IPS-20b (cell line): ENCODE results near the gene EEF1AKMT4.

Source experiments
- H3K27ac ChIP-seq: one replicate; pipeline ENCODE4 v1.5.1; 2013; ENCODE audit warnings: low read length
- H3K27me3 ChIP-seq: 2 replicates; pipeline ENCODE4 v1.6.1; 2013; ENCODE audit warnings: mild to moderate bottlenecking, low read length, inconsistent platforms; ENCODE audit not compliant: insufficient read depth
- H3K36me3 ChIP-seq: 2 replicates; pipeline ENCODE4 v1.6.1; 2013; ENCODE audit warnings: low read depth, mild to moderate bottlenecking, inconsistent platforms, low read length, moderate library complexity; ENCODE audit not compliant: insufficient read depth
- H3K4me1 ChIP-seq: 2 replicates; pipeline ENCODE4 v1.6.1; 2013; ENCODE audit warnings: mild to moderate bottlenecking, control low read depth, inconsistent platforms, low read length, moderate library complexity; ENCODE audit not compliant: insufficient read depth
- H3K4me3 ChIP-seq: 2 replicates; pipeline ENCODE4 v1.5.1; 2013; ENCODE audit warnings: mild to moderate bottlenecking, low read length, inconsistent platforms
- H3K9ac ChIP-seq: 2 replicates; pipeline ENCODE4 v1.6.1; 2013; ENCODE audit warnings: low read depth, mild to moderate bottlenecking, inconsistent platforms, low read length, moderate library complexity
- H3K9me3 ChIP-seq: 2 replicates; pipeline ENCODE4 v1.6.1; 2013; ENCODE audit warnings: mild to moderate bottlenecking, low read depth, low read length, inconsistent platforms; ENCODE audit not compliant: insufficient read depth

EEF1AKMT4 gene

GRCh38 chr3:184250167-184250828 is 826 bp downstream of the EEF1AKMT4 start:
- H3K9me3 ChIP-seq = no peaks in the 10 kb centered on the region
- peak overlapping the region; percentile 99 for H3K4me3 ChIP-seq
- no peak overlapping the region for H3K27ac ChIP-seq
- no peaks in the 10 kb centered on the region for H3K4me1 ChIP-seq
- H3K9ac ChIP-seq = peak overlapping the region; percentile 91; the same call in 1 of the 2 replicates
- H3K27me3 ChIP-seq = no peaks in the 10 kb centered on the region
- H3K36me3 ChIP-seq = peaks cover 4% of the 10 kb centered on the region

DNA sequence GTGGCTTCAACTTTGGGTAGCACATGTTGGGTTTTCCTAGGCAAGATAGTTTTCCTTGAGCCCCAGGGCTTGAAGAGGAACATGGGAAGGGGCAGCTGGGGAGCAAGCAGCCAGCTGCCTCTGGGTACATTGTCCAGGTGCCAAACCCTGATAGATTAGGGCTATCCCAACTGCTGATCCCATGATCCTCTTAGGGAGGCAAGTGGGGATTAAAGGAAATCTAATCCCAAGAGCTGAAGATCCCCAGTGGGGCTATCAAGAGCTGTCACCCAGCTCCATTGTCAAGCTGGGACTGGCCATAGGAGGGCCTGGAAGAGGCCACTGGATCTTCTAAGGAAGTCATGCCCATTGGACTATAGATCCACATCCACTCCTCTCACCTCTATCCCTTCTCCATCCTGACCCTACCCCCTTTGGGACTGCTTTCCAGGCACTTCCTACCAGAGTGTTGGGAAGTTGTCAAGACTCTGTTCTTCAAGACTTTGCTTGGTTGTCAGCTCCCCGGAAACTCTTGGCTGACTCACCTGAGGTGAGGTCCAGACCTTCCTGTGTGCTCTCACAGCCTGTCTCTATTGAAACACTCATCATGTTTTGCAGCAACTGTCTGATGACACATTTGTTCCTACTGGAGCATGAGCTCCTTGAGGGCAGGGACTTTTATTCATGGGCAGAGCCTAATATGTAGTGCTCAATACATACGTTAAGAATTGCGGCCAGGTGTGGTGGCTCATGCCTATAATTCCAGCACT is 6.0 kb downstream of the EEF1AKMT4 start:
- Histone ChIP-seq H3K4me3 (no peak overlapping the region), H3K9me3 (no peaks in the 10 kb centered on the region), H3K9ac (no peak overlapping the region), H3K27ac (no peak overlapping the region), H3K4me1 (no peaks in the 10 kb centered on the region), H3K27me3 (peaks cover 31% of the 10 kb centered on the region), H3K36me3 (no peaks in the 10 kb centered on the region)

- no peak overlapping the region for H3K27ac ChIP-seq
- no peaks in the 10 kb centered on the region; the same call in 1 of the 2 replicates for H3K4me1 ChIP-seq
- no peak overlapping the region for H3K9ac ChIP-seq
- H3K4me3 ChIP-seq = no peak overlapping the region
- H3K9me3 ChIP-seq = no peaks in the 10 kb centered on the region
- H3K27me3 ChIP-seq = peaks cover 46% of the 10 kb centered on the region
- no peaks in the 10 kb centered on the region for H3K36me3 ChIP-seq
Observed at GRCh38 chr3:184257083-184257915, 7.8 kb downstream of the EEF1AKMT4 start.

GRCh38 chr3:184258926-184259325 is 9.5 kb downstream of the EEF1AKMT4 start:
- no peak overlapping the region for H3K27ac ChIP-seq
- no peak overlapping the region for H3K9ac ChIP-seq
- H3K27me3 ChIP-seq = peaks cover 61% of the 10 kb centered on the region

GRCh38 chr3:184259396-184259877 is 10.0 kb downstream of the EEF1AKMT4 start:
- no peak overlapping the region for H3K27ac ChIP-seq
- no peaks in the 10 kb centered on the region for H3K36me3 ChIP-seq
- no peak overlapping the region for H3K9ac ChIP-seq
- H3K9me3 ChIP-seq = no peaks in the 10 kb centered on the region
- H3K27me3 ChIP-seq = peaks cover 63% of the 10 kb centered on the region
- peak overlapping the region; percentile 45; the same call in 1 of the 2 replicates for H3K4me3 ChIP-seq
- H3K4me1 ChIP-seq = no peaks in the 10 kb centered on the region; the same call in 1 of the 2 replicates

More at GRCh38 chr3:184258926-184259325, 9.5 kb downstream of the EEF1AKMT4 start:
- no peak overlapping the region for H3K4me3 ChIP-seq
- H3K9me3 ChIP-seq = no peaks in the 10 kb centered on the region
- no peaks in the 10 kb centered on the region for H3K36me3 ChIP-seq
- no peaks in the 10 kb centered on the region; the same call in 1 of the 2 replicates for H3K4me1 ChIP-seq

- peaks cover 70% of the 10 kb centered on the region for H3K27me3 ChIP-seq
- H3K36me3 ChIP-seq = no peaks in the 10 kb centered on the region
- H3K4me1 ChIP-seq = no peaks in the 10 kb centered on the region; the same call in 1 of the 2 replicates
- no peaks in the 10 kb centered on the region for H3K9me3 ChIP-seq
- no peak overlapping the region for H3K27ac ChIP-seq
- peak overlapping the region; percentile 64 for H3K4me3 ChIP-seq
- H3K9ac ChIP-seq = no peak overlapping the region; the same call in 1 of the 2 replicates
Observed at GRCh38 chr3:184259878-184260723, 10.6 kb downstream of the EEF1AKMT4 start.

DNA sequence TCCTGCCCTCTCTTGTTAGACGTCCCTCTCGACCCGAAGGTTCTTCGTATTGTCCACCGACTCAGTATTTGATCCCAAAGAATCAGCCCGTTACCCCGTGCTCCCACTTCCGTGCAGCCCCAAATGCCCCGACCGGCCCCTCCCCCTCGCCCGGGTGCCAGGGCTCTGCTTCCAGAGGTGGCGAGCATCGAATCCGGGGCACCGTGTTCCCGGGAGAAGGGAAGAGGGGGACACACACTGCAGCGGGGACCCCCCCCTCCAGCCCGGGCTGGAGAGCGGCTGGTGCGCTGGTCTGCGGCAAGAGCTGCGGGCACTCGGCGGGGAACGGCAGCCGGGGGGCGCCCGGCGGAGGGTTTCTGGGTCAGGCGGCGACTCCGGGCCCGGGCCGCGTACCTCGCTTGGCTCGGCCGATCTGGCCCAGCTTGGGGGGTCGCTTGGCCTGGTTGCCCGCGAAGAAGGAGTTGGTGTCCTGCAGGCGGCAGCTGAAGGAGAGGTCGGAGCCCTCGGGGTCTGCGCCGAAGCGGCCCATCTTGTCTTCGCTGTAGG is 11.3 kb downstream of the EEF1AKMT4 start:
- Histone ChIP-seq H3K4me3 (peak overlapping the region; percentile 64), H3K36me3 (no peaks in the 10 kb centered on the region), H3K9ac (peak overlapping the region; percentile 21; the same call in 1 of the 2 replicates), H3K27me3 (peaks cover 71% of the 10 kb centered on the region), H3K27ac (no peak overlapping the region), H3K4me1 (no peaks in the 10 kb centered on the region; the same call in 1 of the 2 replicates), H3K9me3 (no peaks in the 10 kb centered on the region)

DNA sequence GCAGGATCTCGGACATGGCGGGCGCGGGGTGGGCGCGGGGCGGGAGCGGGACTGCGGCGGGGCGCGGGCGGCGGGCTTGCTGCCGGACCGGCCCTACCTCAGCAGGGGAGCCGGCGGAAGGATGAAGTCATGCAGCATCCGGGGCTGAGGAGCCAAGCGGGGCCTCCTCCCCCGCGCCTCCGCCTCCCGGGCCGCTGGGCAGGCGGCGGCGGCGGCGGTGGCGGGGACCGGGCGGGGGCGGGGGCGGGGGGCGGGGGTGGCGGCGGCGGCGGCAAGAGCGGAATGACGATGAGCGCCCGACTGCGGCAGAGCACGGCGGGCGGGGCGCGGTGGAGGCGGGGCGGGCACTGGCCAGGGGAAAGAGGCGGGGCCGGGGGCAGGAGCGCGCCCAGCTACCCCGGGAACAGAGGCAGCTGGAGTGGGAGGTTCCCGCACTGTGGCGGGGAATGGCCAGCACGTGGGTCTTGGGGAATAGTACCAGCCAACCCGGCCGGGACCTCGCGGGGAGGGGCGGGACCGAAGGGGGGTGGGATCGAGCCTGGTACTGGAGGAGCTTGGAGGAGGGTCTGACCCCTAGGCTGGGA is 11.9 kb downstream of the EEF1AKMT4 start, which contains the start of gene CAMK2N2:
TSS of gene CAMK2N2 (minus strand) at position 284 of the 584 bp plus-strand sequence. CDS start at position 16, 268 bp downstream.
- Histone ChIP-seq H3K27ac (no peak within 1 kb of the TSS), H3K9me3 (no peaks in the 10 kb centered on the region), H3K4me1 (no peaks in the 10 kb centered on the region; the same call in 1 of the 2 replicates), H3K27me3 (peaks cover 71% of the 10 kb centered on the region), H3K4me3 (peak within 1 kb of the TSS; percentile 83), H3K9ac (peak within 1 kb of the TSS; percentile 66; the same call in 1 of the 2 replicates), H3K36me3 (no peaks in the 10 kb centered on the region)

- Histone ChIP-seq H3K9ac (peak overlapping the region; percentile 66; the same call in 1 of the 2 replicates), H3K27ac (no peak overlapping the region)
Observed at GRCh38 chr3:184261854-184262763, 12.6 kb downstream of the EEF1AKMT4 start.

More at GRCh38 chr3:184261854-184262763, 12.6 kb downstream of the EEF1AKMT4 start:
- Histone ChIP-seq H3K4me1 (no peaks in the 10 kb centered on the region; the same call in 1 of the 2 replicates), H3K36me3 (no peaks in the 10 kb centered on the region), H3K9me3 (no peaks in the 10 kb centered on the region), H3K27me3 (peaks cover 71% of the 10 kb centered on the region), H3K4me3 (peak overlapping the region; percentile 83)
